Superior temporal gyrus (tissue), 1 donor: ENCODE measurements around the gene RLIM.
"Not testable (repeated sequence)": the region's sequence is repeated elsewhere in the genome, so short reads cannot be mapped to it uniquely, and the experiment has no call there.

Experiments
- DNase-seq: peaks from one replicate; pipeline ENCODE4 v3.0.0-alpha.2; 2016; ENCODE audit errors: extremely low spot score

The RLIM gene

GRCh38 chrX:74614093-74614909, at the start of gene RLIM:
Gene RLIM (minus strand): TSS chrX:74614624. CDS start chrX:74595977, 18,647 bp downstream.
- peak; percentile 92 for DNase-seq

GRCh38 chrX:74656079-74656745, 41.8 kb upstream of the RLIM start:
- no peak for DNase-seq

- DNase-seq: not testable (repeated sequence)
These were observed 40.5 kb upstream of the RLIM start for GRCh38 chrX:74654953-74655352.

- DNase-seq: no peak
These were observed 22.4 kb upstream of the RLIM start for GRCh38 chrX:74636749-74637314.

GRCh38 chrX:74613370-74614092, 893 bp downstream of the RLIM start:
- peak; percentile 11 for DNase-seq

- DNase-seq: no peak
These were observed 7.6 kb downstream of the RLIM start for GRCh38 chrX:74606799-74607198.

- no peak for DNase-seq
These were observed 8.1 kb downstream of the RLIM start for GRCh38 chrX:74606342-74606741.

- no peak for DNase-seq
These were observed 11.4 kb downstream of the RLIM start for GRCh38 chrX:74603040-74603439.

- DNase-seq: no peak
These were observed 12.3 kb downstream of the RLIM start for GRCh38 chrX:74602142-74602541.

GRCh38 chrX:74593593-74593992, 20.8 kb downstream of the RLIM start:
- no peak for DNase-seq

GRCh38 chrX:74585766-74586165, 28.7 kb downstream of the RLIM start:
- DNase-seq: no peak

- DNase-seq: no peak
These were observed 34.7 kb downstream of the RLIM start for GRCh38 chrX:74579597-74580198.

GRCh38 chrX:74578137-74578536, 36.3 kb downstream of the RLIM start:
- DNase-seq: no peak

GRCh38 chrX:74557378-74557777, 57.0 kb downstream of the RLIM start:
- no peak for DNase-seq

- DNase-seq: no peak
These were observed 62.5 kb downstream of the RLIM start for GRCh38 chrX:74551934-74552333.

GRCh38 chrX:74550295-74550802, 64.1 kb downstream of the RLIM start:
- DNase-seq: peak; percentile 84

GRCh38 chrX:74546984-74547383, 67.4 kb downstream of the RLIM start:
- no peak for DNase-seq

GRCh38 chrX:74545880-74546523, 68.4 kb downstream of the RLIM start:
- DNase-seq: no peak

- DNase-seq: no peak
These were observed 73.7 kb downstream of the RLIM start for GRCh38 chrX:74540635-74541249.

- DNase-seq: no peak
These were observed 77.5 kb downstream of the RLIM start for GRCh38 chrX:74536832-74537371.
